MM.1S (cell line): ENCODE measurements around the gene EMILIN3.

Source experiments
- DNase-seq: peaks from one replicate; pipeline ENCODE4 v3.0.0-alpha.2; 2015
- H2AFZ ChIP-seq: fragments of 300-600 bp; sonication (generic); 2 replicates; pipeline ENCODE4 v1.6.0; 2016; ENCODE audit warnings: antibody characterized with exemption, low read length
- H3F3A ChIP-seq: fragments of 300-600 bp; sonication (generic); 2 replicates; pipeline ENCODE4 v1.6.1; 2016; ENCODE audit warnings: mild to moderate bottlenecking, antibody characterized with exemption, low read length, moderate library complexity, mixed read lengths; ENCODE audit not compliant: insufficient read depth
- H3K27ac ChIP-seq: fragments of 300-600 bp; sonication (generic); 2 replicates; pipeline ENCODE4 v1.5.1; 2016; ENCODE audit warnings: mild to moderate bottlenecking, low read length
- H3K27me3 ChIP-seq: fragments of 300-600 bp; sonication (generic); replicated peaks from 2 replicates; pipeline ENCODE4 v1.6.0; 2016; ENCODE audit warnings: low read length; ENCODE audit not compliant: insufficient read depth
- H3K36me3 ChIP-seq: fragments of 300-600 bp; sonication (generic); replicated peaks from 2 replicates; pipeline ENCODE4 v1.6.1; 2016; ENCODE audit warnings: mild to moderate bottlenecking, low read length, mixed read lengths; ENCODE audit not compliant: insufficient read depth
- H3K4me1 ChIP-seq: fragments of 300-600 bp; sonication (generic); 2 replicates; pipeline ENCODE4 v1.6.1; 2016; ENCODE audit warnings: low read length, mixed read lengths
- H3K4me2 ChIP-seq: fragments of 300-600 bp; sonication (generic); 2 replicates; pipeline ENCODE4 v1.6.0; 2016; ENCODE audit warnings: low read depth, low read length
- H3K4me3 ChIP-seq: fragments of 300-600 bp; sonication (generic); 2 replicates; pipeline ENCODE4 v1.5.1; 2016; ENCODE audit warnings: low read length, mixed read lengths
- H3K79me2 ChIP-seq: fragments of 300-600 bp; sonication (generic); 2 replicates; pipeline ENCODE4 v1.6.1; 2016; ENCODE audit warnings: mixed run types, low read length, mixed read lengths
- H3K9ac ChIP-seq: fragments of 300-600 bp; sonication (generic); 2 replicates; pipeline ENCODE4 v1.6.1; 2016; ENCODE audit warnings: low read length, mixed read lengths
- H3K9me2 ChIP-seq: fragments of 300-600 bp; sonication (generic); replicated peaks from 2 replicates; pipeline ENCODE4 v1.6.1; 2016; ENCODE audit warnings: mild to moderate bottlenecking, low read length, mixed read lengths; ENCODE audit not compliant: insufficient read depth
- H3K9me3 ChIP-seq: fragments of 300-600 bp; sonication (generic); replicated peaks from 2 replicates; pipeline ENCODE4 v1.6.1; 2016; ENCODE audit warnings: mild to moderate bottlenecking, low read length, mixed read lengths; ENCODE audit not compliant: insufficient read depth
- H4K20me1 ChIP-seq: fragments of 300-600 bp; sonication (generic); 2 replicates; pipeline ENCODE4 v1.6.1; 2016; ENCODE audit warnings: mild to moderate bottlenecking, low read length, moderate library complexity, mixed read lengths; ENCODE audit not compliant: insufficient read depth
- CTCF ChIP-seq: fragments of 300-600 bp; sonication (generic); IDR thresholded peaks from 2 replicates; pipeline ENCODE4 v1.5.1; 2016; ENCODE audit warnings: antibody characterized with exemption, low read length, mixed read lengths
- EZH2 ChIP-seq: fragments of 300-600 bp; sonication (generic); optimal IDR thresholded peaks from 2 replicates; pipeline ENCODE3; 2017; ENCODE audit warnings: low read depth, mild to moderate bottlenecking, antibody characterized with exemption, low read length, mixed read lengths
- EZH2phosphoT487 ChIP-seq: fragments of 300-600 bp; sonication (generic); IDR thresholded peaks from 2 replicates; pipeline ENCODE4 v1.6.1; 2018; ENCODE audit warnings: antibody characterized with exemption, low read length

EMILIN3 gene

GRCh38 chr20:41329435-41330342, 36.9 kb downstream of the EMILIN3 start:
- no peaks in the 10 kb centered on the region for H3K9me3 ChIP-seq
- peak; percentile 68 for DNase-seq
- no peak for TF ChIP-seq CTCF
- TF ChIP-seq EZH2phosphoT487, result no peak
- no peak for TF ChIP-seq EZH2
- H3K27me3 ChIP-seq, result no peaks in the 10 kb centered on the region
- peak overlapping the region; percentile 26; the same call in 1 of the 2 replicates for H3K27ac ChIP-seq
- H3K79me2 ChIP-seq, result no peaks in the 10 kb centered on the region
- H4K20me1 ChIP-seq, result no peaks in the 10 kb centered on the region
- peak overlapping the region; percentile 55 for H3K4me2 ChIP-seq
- no peak overlapping the region for H3K4me3 ChIP-seq
- peaks cover 11% of the 10 kb centered on the region for H3K4me1 ChIP-seq
- no peaks in the 10 kb centered on the region for H3K36me3 ChIP-seq
- no peaks in the 10 kb centered on the region for H3F3A ChIP-seq
- H3K9me2 ChIP-seq, result no peaks in the 10 kb centered on the region
- no peak overlapping the region for H3K9ac ChIP-seq
- H2AFZ ChIP-seq, result peak overlapping the region; percentile 82

GRCh38 chr20:41327178-41327577, 39.4 kb downstream of the EMILIN3 start:
- Histone ChIP-seq H3K27ac (no peak overlapping the region), H3K4me2 (no peak overlapping the region), H3K4me3 (no peak overlapping the region), H3K27me3 (no peaks in the 10 kb centered on the region), H4K20me1 (no peaks in the 10 kb centered on the region), H3K9me2 (no peaks in the 10 kb centered on the region), H3K9me3 (no peaks in the 10 kb centered on the region), H3K36me3 (no peaks in the 10 kb centered on the region), H3K4me1 (peaks cover 11% of the 10 kb centered on the region), H3F3A (no peaks in the 10 kb centered on the region), H3K9ac (no peak overlapping the region), H2AFZ (no peak overlapping the region), H3K79me2 (no peaks in the 10 kb centered on the region)
- DNase-seq, result no peak
- no peak for TF ChIP-seq EZH2phosphoT487
- TF ChIP-seq CTCF, result no peak
- TF ChIP-seq EZH2, result no peak

- Histone ChIP-seq H4K20me1 (no peaks in the 10 kb centered on the region), H3K27ac (no peak overlapping the region)
Observed at GRCh38 chr20:41320976-41321375, 45.6 kb downstream of the EMILIN3 start.

More at GRCh38 chr20:41320976-41321375, 45.6 kb downstream of the EMILIN3 start:
- Histone ChIP-seq H3K36me3 (no peaks in the 10 kb centered on the region), H3K4me2 (no peak overlapping the region), H3K9me3 (no peaks in the 10 kb centered on the region), H3K4me3 (no peak overlapping the region), H3K9me2 (no peaks in the 10 kb centered on the region), H3K79me2 (peaks cover 11% of the 10 kb centered on the region), H2AFZ (no peak overlapping the region), H3K4me1 (peaks cover 11% of the 10 kb centered on the region; the same call in 1 of the 2 replicates), H3F3A (no peaks in the 10 kb centered on the region), H3K27me3 (no peaks in the 10 kb centered on the region), H3K9ac (no peak overlapping the region)
- no peak for TF ChIP-seq CTCF
- TF ChIP-seq EZH2, result no peak
- TF ChIP-seq EZH2phosphoT487, result no peak
- DNase-seq, result no peak
